ENCODE data around the gene LILRB1. TPM values are rescaled to one million over a fixed set of nuclear protein-coding genes. Genes with fewer than 3 reads are reported as not detected.
"Not testable (repeated sequence)": the region's sequence is repeated elsewhere in the genome, so short reads cannot be mapped to it uniquely, and the experiment has no call there.

The LILRB1 gene
- total and polyA plus RNA-seq, 2 of the 13 experiments (the other 11 are each of a cell fraction or from before 2014, with no cell fraction given), result not detected

GRCh38 chr19:54633401-54633800 is 3.1 kb downstream of the LILRB1 start (continued):
- TF ChIP-seq KIAA2018 (CRISPR knock-in tag; IDR thresholded peaks at IDR 0.05; ENCODE audit: borderline replicate concordance) (no peak), ZNF280D (CRISPR knock-in tag; IDR thresholded peaks at IDR 0.05) (no peak)

GRCh38 chr19:54636081-54636480 is 5.8 kb downstream of the LILRB1 start:
- H4K20me1 ChIP-seq (ENCODE audit: insufficient read depth, low read length); H3K79me2 ChIP-seq (ENCODE audit: insufficient read depth, low read length); H3K4me2 ChIP-seq (ENCODE audit: low read depth, low read length); H3K27me3 ChIP-seq (ENCODE audit: control insufficient read depth in 1 of 2, insufficient read depth in 2 of 2, low read length in 2 of 2); ATAC-seq; FAIRE-seq; H3K36me3 ChIP-seq (replicated peaks in 1 of 2; ENCODE audit: control insufficient read depth in 1 of 2, insufficient read depth in 2 of 2, low read length in 2 of 2); in situ Hi-C loops (cut with HindIII; ENCODE audit: extremely low pct_ligation_motif_present, low pct_unique_long_range_greater_than_20kb); H2AFZ ChIP-seq (ENCODE audit: low read length); H3K9ac ChIP-seq (ENCODE audit: insufficient read depth, low read depth, low read length); BruUV-seq (replicated peaks); POLR2A ChIA-PET; H3K9me3 ChIP-seq (ENCODE audit: low read length); H3K27ac ChIP-seq (ENCODE audit: extremely low read length, insufficient read depth, low read length); CTCF ChIA-PET (ENCODE audit: low intra/inter-chr PET ratio, low total read pairs); H3K4me3 ChIP-seq (replicated peaks in 1 of 3; ENCODE audit: insufficient read depth in 1 of 3, low read depth in 2 of 3, low read length in 3 of 3); intact Hi-C loops (cut with micrococcal nuclease; ENCODE audit: unreplicated experiment); H3K4me1 ChIP-seq (ENCODE audit: insufficient read depth, low read length); DNase-seq (ENCODE audit: low spot score): not testable (repeated sequence)
- no CpG with 5 or more reads among the region's 12 CpGs for WGBS (ENCODE audit: low lambda C conversion rate)

Measured in HepG2 (cell line).